KMS-11 (cell line): ENCODE data around the gene INO80E.
"Not testable (repeated sequence)": the region's sequence is repeated elsewhere in the genome, so short reads cannot be mapped to it uniquely, and the experiment has no call there.

Experiments used
- H2AFZ ChIP-seq: fragments of 200-600 bp; sonication (generic); 2 replicates; pipeline ENCODE4 v1.6.1; 2016; ENCODE audit warnings: antibody characterized with exemption, mixed run types, low read depth
- H3K27ac ChIP-seq: fragments of 200-600 bp; sonication (generic); 2 replicates; pipeline ENCODE4 v1.6.1; 2016; ENCODE audit warnings: mild to moderate bottlenecking, mixed run types
- H3K27me3 ChIP-seq: fragments of 200-600 bp; sonication (generic); 2 replicates; pipeline ENCODE4 v1.6.1; 2017; ENCODE audit warnings: mild to moderate bottlenecking, low read depth, mixed run types, moderate library complexity; ENCODE audit not compliant: insufficient read depth
- H3K36me3 ChIP-seq: fragments of 200-600 bp; sonication (generic); 2 replicates; pipeline ENCODE4 v1.6.1; 2017; ENCODE audit warnings: mild to moderate bottlenecking, mixed run types; ENCODE audit not compliant: insufficient read depth
- H3K4me1 ChIP-seq: fragments of 200-600 bp; sonication (generic); 2 replicates; pipeline ENCODE4 v1.6.1; 2016; ENCODE audit warnings: mild to moderate bottlenecking, low read depth, mixed run types; ENCODE audit not compliant: poor library complexity, severe bottlenecking
- H3K4me2 ChIP-seq: fragments of 200-600 bp; sonication (generic); 2 replicates; pipeline ENCODE4 v1.7.0; 2016; ENCODE audit warnings: mild to moderate bottlenecking, mixed run types
- H3K4me3 ChIP-seq: fragments of 200-600 bp; sonication (generic); IDR thresholded peaks from 2 replicates; pipeline ENCODE4 v1.6.1; 2017; ENCODE audit warnings: low read depth, low read length, mixed read lengths; ENCODE audit not compliant: insufficient read depth
- H3K79me2 ChIP-seq: fragments of 200-600 bp; sonication (generic); 2 replicates; pipeline ENCODE4 v1.6.1; 2016; ENCODE audit warnings: low read depth, mixed run types; ENCODE audit not compliant: insufficient read depth
- H3K9ac ChIP-seq: fragments of 200-600 bp; sonication (generic); 2 replicates; pipeline ENCODE4 v1.6.1; 2016; ENCODE audit warnings: mild to moderate bottlenecking, mixed run types
- H4K20me1 ChIP-seq: fragments of 200-600 bp; sonication (generic); 2 replicates; pipeline ENCODE4 v1.6.1; 2016; ENCODE audit warnings: mild to moderate bottlenecking, mixed run types; ENCODE audit not compliant: insufficient read depth
- CTCF ChIP-seq: fragments of 200-600 bp; sonication (generic); conservative IDR thresholded peaks from 2 replicates; pipeline ENCODE4 v1.6.1; 2017; ENCODE audit warnings: low read depth, mild to moderate bottlenecking, antibody characterized with exemption, low read length, moderate library complexity, mixed read lengths

Gene INO80E

DNA sequence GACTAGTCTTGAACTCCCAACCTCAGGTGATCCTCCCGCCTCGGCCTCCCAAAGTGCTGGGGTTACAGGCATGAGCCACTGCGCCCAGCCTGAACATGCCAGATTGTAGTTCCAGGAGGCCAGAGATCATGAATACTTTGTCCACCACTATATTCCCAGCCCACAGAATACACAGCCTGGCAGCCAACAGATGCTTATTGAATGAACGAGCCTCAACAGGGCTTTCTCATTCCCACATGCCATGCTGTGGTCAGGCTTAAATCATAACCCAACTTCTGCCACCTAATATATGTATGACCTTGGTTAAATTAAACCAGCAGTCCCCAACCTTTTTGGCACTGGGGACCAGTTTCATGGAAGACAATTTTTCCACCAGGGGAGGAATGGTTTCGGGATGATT lies 37.3 kb upstream of the INO80E start:
- Histone ChIP-seq H4K20me1 (no peaks in the 10 kb centered on the region), H3K4me1 (peaks cover 16% of the 10 kb centered on the region), H3K4me2 (no peak overlapping the region), H2AFZ (no peak overlapping the region), H3K4me3 (no peak overlapping the region), H3K9ac (no peak overlapping the region), H3K27ac (no peak overlapping the region), H3K79me2 (no peaks in the 10 kb centered on the region), H3K36me3 (no peaks in the 10 kb centered on the region), H3K27me3 (no peaks in the 10 kb centered on the region)
- TF ChIP-seq CTCF: no peak

DNA sequence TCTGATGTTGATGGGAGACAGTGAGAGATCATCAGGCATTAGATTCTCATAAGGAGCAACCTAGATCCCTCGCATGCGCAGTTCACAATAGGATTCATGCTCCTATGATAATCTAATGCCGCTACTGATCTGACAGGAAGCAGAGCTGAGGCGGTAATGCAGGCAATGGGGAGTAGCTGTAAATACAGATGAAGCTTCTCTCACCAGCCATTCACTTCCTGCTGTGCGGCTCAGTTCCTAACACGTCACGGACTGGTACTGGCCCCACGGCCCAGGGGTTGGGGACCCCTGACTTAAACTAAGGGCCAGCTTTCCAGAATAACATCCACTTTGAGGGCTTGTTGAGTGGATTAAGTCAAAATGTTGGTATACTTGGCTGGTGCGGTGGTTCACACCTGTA lies 36.7 kb upstream of the INO80E start:
- H3K27me3 ChIP-seq: no peaks in the 10 kb centered on the region
- no peaks in the 10 kb centered on the region for H3K79me2 ChIP-seq
- no peak for TF ChIP-seq CTCF
- H3K27ac ChIP-seq: no peak overlapping the region
- H3K4me1 ChIP-seq: peaks cover 16% of the 10 kb centered on the region
- no peak overlapping the region for H2AFZ ChIP-seq
- no peak overlapping the region for H3K9ac ChIP-seq
- no peaks in the 10 kb centered on the region for H3K36me3 ChIP-seq
- H3K4me2 ChIP-seq: no peak overlapping the region
- no peak overlapping the region for H3K4me3 ChIP-seq
- H4K20me1 ChIP-seq: no peaks in the 10 kb centered on the region

- H4K20me1 ChIP-seq, H3K27ac ChIP-seq, H2AFZ ChIP-seq, H3K4me3 ChIP-seq, H3K36me3 ChIP-seq, H3K9ac ChIP-seq, H3K4me2 ChIP-seq, H3K79me2 ChIP-seq, H3K27me3 ChIP-seq: not testable (repeated sequence)
- peaks cover 16% of the 10 kb centered on the region for H3K4me1 ChIP-seq
These were observed 36.2 kb upstream of the INO80E start for GRCh38 chr16:29959821-29960220.

- Histone ChIP-seq H3K27ac (peak overlapping the region; percentile 5; the same call in 1 of the 2 replicates), H3K4me3 (peak overlapping the region; percentile 42)
These were observed 34.9 kb upstream of the INO80E start for GRCh38 chr16:29961127-29961478.

More at GRCh38 chr16:29961127-29961478, 34.9 kb upstream of the INO80E start:
- H2AFZ ChIP-seq: peak overlapping the region; percentile 98
- H3K4me1 ChIP-seq: peaks cover 16% of the 10 kb centered on the region
- peak overlapping the region; percentile 92 for H3K4me2 ChIP-seq
- H4K20me1 ChIP-seq: no peaks in the 10 kb centered on the region
- no peaks in the 10 kb centered on the region for H3K79me2 ChIP-seq
- no peaks in the 10 kb centered on the region for H3K27me3 ChIP-seq
- H3K36me3 ChIP-seq: no peaks in the 10 kb centered on the region
- H3K9ac ChIP-seq: peak overlapping the region; percentile 42; the same call in 1 of the 2 replicates
- no peak for TF ChIP-seq CTCF
